HEK293 (cell line): Measurements from ENCODE around the gene CEBPE.

Source experiments
- IKZF3 ChIP-seq: fragments of 450-650 bp; IDR thresholded peaks from 2 replicates; pipeline ENCODE4 v1.5.0; 2018; ENCODE audit warnings: missing biosample characterization, mild to moderate bottlenecking, missing genetic modification characterization, moderate library complexity
- ZBTB20 ChIP-seq: fragments of 450-650 bp; formaldehyde crosslinking; IDR thresholded peaks from 2 replicates; pipeline ENCODE4 v1.5.1; 2016; ENCODE audit warnings: missing biosample characterization, missing genetic modification characterization
- ZBTB7A ChIP-seq: fragments of 450-650 bp; formaldehyde crosslinking; IDR thresholded peaks from 2 replicates; pipeline ENCODE4 v1.5.1; 2016; ENCODE audit warnings: low read depth, missing biosample characterization, missing genetic modification characterization
- ZNF549 ChIP-seq: fragments of 450-650 bp; IDR thresholded peaks from 2 replicates; pipeline ENCODE4 v1.5.1; 2018; ENCODE audit warnings: missing biosample characterization, missing genetic modification characterization, mild to moderate bottlenecking, inconsistent platforms, moderate library complexity
- TF ChIP-seq, protein P1 (sequence below): fragments of 450-650 bp; formaldehyde crosslinking; IDR thresholded peaks from 2 replicates; pipeline ENCODE4 v1.5.1; 2016; ENCODE audit warnings: missing biosample characterization, missing genetic modification characterization

- TF ChIP-seq ZBTB20 (tag by site-specific recombination) (no peak), ZBTB7A (tag by site-specific recombination) (no peak), IKZF3 (tag by site-specific recombination) (no peak), ZNF549 (tag by site-specific recombination) (no peak)
- TF ChIP-seq, protein P1, sequence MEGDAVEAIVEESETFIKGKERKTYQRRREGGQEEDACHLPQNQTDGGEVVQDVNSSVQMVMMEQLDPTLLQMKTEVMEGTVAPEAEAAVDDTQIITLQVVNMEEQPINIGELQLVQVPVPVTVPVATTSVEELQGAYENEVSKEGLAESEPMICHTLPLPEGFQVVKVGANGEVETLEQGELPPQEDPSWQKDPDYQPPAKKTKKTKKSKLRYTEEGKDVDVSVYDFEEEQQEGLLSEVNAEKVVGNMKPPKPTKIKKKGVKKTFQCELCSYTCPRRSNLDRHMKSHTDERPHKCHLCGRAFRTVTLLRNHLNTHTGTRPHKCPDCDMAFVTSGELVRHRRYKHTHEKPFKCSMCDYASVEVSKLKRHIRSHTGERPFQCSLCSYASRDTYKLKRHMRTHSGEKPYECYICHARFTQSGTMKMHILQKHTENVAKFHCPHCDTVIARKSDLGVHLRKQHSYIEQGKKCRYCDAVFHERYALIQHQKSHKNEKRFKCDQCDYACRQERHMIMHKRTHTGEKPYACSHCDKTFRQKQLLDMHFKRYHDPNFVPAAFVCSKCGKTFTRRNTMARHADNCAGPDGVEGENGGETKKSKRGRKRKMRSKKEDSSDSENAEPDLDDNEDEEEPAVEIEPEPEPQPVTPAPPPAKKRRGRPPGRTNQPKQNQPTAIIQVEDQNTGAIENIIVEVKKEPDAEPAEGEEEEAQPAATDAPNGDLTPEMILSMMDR (tag by site-specific recombination): no peak
These were observed 5.5 kb downstream of the CEBPE start for GRCh38 chr14:23113431-23114119.
